Central memory CD8-positive, alpha-beta T cell (primary cell): ENCODE measurements around the gene MLC1.

Source experiments
- ATAC-seq: fragments of 150-1000 bp; cut with Tn5 transposase; replicated peaks from 2 replicates; pipeline ENCODE4 v1.10.0; 2022; ENCODE audit warnings: mild to moderate bottlenecking, moderate FRiP score, moderate number of reproducible peaks; ENCODE audit not compliant: poor library complexity, severe bottlenecking; ENCODE audit errors: extremely low read depth
- DNase-seq, 2 donors: peaks; one replicate each; pipeline ENCODE4 v3.0.0; 2021; ENCODE audit warnings: low spot score in 2 of 2
- H3K27ac Mint-ChIP-seq: one replicate; pipeline ENCODE4 v1.8.0; 2022; ENCODE audit warnings: low read depth, mild to moderate bottlenecking, moderate library complexity, mixed read lengths
- H3K27me3 Mint-ChIP-seq: one replicate; pipeline ENCODE4 v1.8.0; 2022; ENCODE audit warnings: mixed read lengths
- H3K36me3 Mint-ChIP-seq: one replicate; pipeline ENCODE4 v1.8.0; 2022; ENCODE audit warnings: mild to moderate bottlenecking, moderate library complexity, mixed read lengths; ENCODE audit not compliant: insufficient read depth
- H3K4me1 Mint-ChIP-seq: one replicate; pipeline ENCODE4 v1.8.0; 2022; ENCODE audit warnings: mixed read lengths
- H3K4me3 Mint-ChIP-seq: one replicate; pipeline ENCODE4 v1.8.0; 2022; ENCODE audit warnings: mild to moderate bottlenecking, moderate library complexity, mixed read lengths
- H3K9me3 Mint-ChIP-seq: one replicate; pipeline ENCODE4 v1.8.0; 2022; ENCODE audit warnings: mixed read lengths

The MLC1 gene

DNA sequence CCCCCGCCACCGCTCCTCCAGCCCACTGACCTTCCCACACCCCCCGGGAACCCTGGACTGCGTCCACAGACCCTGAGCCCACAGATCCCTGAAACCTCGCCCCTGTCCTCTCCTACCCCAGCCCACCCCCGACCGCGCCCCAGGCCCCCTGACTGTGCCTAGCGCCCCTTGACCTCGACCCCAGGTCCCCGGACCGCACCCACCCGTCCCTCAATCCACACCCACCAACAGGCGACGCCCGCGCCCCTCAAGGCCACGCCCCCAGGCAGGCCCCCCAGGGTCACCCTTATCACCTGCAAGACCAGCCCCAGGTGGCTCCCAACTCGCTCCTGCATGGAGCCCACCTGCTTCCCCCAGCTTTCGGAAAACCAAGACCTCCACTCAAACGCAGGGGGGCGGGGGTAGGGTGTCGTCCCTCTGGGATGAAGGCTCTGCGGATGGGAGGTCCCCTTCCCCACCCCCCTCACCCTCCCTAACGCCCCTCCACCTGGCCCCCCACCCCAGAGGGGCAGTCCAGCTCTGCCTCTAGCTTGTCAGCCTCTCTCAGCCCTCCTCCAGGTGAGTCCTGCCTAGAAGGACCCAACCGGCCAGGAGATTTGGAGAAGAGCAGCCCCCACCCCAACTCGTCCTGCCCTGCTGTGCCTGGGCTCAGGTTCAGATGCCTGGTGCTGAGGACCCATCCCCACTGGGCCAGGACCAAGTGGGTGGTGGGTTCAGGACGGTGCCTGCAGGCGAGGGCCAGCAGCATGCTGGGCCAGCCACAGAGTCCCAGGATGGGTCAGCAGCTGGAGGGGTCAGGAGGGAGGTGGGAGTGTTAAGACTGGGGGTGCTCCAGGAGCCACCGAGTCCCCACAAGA, 69.5 kb downstream of the MLC1 start:
- no peak overlapping the region for H3K27ac Mint-ChIP-seq
- peaks cover 13% of the 10 kb centered on the region for H3K27me3 Mint-ChIP-seq
- peaks cover 35% of the 10 kb centered on the region for H3K4me1 Mint-ChIP-seq

DNA sequence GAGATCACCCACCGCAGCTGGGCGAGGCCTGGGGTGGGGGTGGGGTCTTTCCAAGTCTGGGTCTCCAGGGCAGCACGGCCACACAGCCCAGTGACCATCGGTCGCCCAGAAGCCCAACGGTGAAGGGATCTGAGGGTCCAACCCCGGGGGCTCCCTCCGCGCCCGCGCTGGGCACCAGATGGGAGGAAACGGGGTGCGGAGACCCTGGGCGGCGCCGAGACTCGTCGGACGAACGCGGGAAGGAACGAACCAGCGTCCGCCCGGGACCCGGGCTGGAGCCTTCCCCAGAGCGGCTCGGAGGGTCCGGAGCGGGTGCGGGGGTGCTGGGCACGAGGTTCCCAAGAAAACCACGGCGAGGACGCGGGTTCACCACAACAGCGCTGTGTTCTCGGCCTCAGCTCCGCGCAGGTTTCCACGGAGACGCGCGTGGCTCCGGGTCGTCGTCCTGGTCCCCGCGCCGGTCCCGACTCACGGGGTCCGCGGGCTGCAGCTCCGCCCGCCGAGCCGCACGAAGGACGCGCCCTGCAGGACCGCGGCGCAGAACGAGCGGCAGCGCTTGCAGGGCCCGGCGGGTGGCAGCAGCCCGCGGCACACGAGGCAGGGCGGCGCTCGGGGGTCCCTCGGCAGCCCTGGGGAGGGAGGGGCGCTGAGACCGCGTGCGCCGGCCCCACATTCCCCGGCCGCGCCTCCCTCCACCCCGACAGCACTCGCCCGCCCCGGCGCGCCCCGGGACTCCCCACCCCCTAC, 70.4 kb downstream of the MLC1 start:
- ATAC-seq (no peak), DNase-seq (no peak)
- peaks cover 1% of the 10 kb centered on the region for H3K36me3 Mint-ChIP-seq
- peaks cover 35% of the 10 kb centered on the region for H3K4me1 Mint-ChIP-seq
- no peak overlapping the region for H3K27ac Mint-ChIP-seq
- no peak overlapping the region for H3K4me3 Mint-ChIP-seq
- H3K27me3 Mint-ChIP-seq, result peaks cover 13% of the 10 kb centered on the region
- H3K9me3 Mint-ChIP-seq, result no peaks in the 10 kb centered on the region

More for the DNA sequence above, 69.5 kb downstream of the MLC1 start:
- Mint-ChIP-seq H3K4me3 (peak overlapping the region; percentile 34), H3K36me3 (peaks cover 1% of the 10 kb centered on the region), H3K9me3 (no peaks in the 10 kb centered on the region)
- no peak for ATAC-seq
- no peak for DNase-seq

DNA sequence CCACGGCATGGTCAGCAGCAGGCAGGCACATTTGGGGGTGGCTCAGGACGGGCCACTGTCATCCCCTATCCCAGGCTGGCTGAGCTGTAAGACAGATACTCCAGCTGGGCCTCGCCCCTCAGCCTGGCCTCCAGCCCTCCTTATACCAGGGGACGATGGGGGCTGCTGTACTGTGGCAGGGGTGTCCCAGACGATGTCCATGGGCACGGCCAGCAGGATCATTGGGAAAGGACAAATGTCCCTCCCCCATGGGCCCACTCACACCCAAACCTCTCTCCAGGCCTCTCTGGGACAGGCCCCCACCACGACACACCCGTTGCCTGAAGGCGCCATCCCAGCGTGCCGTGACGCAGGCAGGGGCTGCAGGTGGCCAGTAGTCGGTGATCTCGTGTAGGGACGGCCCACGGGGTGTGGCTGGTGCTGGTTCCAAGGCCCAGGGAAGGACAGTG, 71.1 kb downstream of the MLC1 start:
- ATAC-seq (no peak), DNase-seq (no peak)
- Mint-ChIP-seq H3K27me3 (peaks cover 13% of the 10 kb centered on the region), H3K9me3 (no peaks in the 10 kb centered on the region), H3K27ac (no peak overlapping the region), H3K36me3 (peaks cover 1% of the 10 kb centered on the region), H3K4me3 (peak overlapping the region; percentile 43), H3K4me1 (peaks cover 32% of the 10 kb centered on the region)

DNA sequence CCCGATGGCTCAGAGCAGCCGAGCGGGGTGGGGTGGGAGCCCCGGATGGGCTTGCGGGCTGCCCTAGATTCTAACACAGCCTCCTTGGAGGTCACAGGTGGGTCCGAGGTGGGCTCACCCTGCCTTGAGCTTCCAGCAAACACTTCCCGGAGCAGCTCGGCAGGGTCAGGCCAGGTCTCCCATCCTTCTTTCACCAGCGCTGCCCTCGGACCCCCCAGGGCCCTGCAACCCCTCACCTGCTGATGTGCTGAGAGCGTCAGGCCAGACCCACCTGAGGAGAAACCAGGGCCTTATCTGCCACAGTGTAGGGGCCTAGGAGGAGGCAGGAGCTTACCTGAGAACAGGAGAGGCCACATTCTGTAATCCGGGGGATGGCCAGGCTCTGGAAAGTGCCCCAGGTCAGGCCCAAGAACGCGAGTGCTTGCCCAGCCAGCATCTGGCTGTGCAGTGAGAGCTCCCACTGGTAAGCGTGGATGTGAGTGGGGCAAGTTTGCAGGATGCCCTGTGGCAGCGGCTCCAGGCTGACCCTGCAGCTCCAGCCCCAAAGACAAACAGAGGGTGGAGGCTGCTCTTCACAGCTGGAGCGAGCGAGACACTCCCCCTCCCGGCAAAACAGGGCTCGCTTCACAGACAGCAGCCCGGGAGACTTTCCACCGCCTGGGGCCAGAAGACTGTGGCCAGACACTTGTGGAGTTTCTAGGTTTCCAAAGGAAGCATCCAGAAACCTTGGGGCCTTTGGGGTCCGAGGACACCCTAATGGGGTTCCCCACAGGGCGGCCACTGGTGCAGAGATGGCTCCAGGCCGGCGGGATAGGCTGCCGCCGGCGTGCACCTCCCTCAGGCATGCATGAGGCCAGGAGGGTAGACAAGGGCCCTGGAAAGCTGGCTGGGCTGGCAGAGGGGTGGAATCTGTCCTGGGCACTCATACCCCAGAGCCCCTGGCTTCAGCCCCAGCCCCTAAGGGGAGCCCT, 72.7 kb downstream of the MLC1 start, which contains the start of gene IL17REL:
IL17REL (minus strand) TSS at position 555 of the 971 bp plus-strand sequence; CDS start at position 436, 119 bp downstream.
- no peak for DNase-seq
- Mint-ChIP-seq H3K9me3 (no peaks in the 10 kb centered on the region), H3K27me3 (peaks cover 13% of the 10 kb centered on the region), H3K4me3 (peak within 1 kb of the TSS; percentile 64), H3K27ac (peak within 1 kb of the TSS; percentile 90), H3K36me3 (no peaks in the 10 kb centered on the region), H3K4me1 (peaks cover 16% of the 10 kb centered on the region)
- no peak for ATAC-seq

DNA sequence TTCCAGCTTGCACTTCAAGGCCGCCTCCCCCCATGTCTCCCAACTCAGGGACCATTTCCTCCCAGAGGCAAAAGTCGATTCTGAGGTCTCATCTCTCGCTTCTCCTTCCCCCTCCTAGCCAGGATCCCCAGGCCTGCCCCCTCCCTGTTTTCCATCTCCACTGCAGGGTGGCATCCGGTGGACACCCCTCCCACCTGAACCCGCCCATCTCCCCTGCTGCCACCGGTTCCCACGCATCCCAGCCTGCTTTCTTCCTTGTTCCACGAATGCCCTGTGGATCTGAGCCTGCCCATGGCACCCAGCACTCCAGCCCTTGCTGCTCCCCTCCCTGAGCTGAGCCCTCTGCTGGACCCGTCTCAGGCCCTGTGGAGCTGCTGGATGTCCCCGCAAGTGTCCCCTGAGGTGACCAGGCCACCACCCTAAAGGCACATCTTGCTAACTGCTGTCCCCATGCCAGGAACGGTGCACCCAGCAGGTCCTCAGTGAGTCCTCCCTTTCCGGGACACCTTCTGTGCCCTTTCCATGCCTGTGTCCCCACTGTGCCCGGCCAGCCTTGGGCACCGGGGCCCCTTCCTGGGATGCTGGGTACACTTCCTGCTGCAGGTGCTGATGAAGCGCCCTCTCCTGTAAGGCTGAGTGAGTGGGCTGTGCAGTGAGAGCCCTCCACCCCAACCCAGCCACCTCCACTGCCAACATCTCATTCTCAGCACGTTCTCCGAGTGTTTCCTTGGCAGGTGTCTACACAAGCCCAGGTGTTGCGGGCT, 73.6 kb downstream of the MLC1 start:
- Mint-ChIP-seq H3K4me1 (peaks cover 11% of the 10 kb centered on the region), H3K9me3 (no peaks in the 10 kb centered on the region), H3K36me3 (no peaks in the 10 kb centered on the region), H3K27ac (peak overlapping the region; percentile 90), H3K27me3 (peaks cover 13% of the 10 kb centered on the region), H3K4me3 (peak overlapping the region; percentile 64)
- DNase-seq (no peak), ATAC-seq (no peak)

DNA sequence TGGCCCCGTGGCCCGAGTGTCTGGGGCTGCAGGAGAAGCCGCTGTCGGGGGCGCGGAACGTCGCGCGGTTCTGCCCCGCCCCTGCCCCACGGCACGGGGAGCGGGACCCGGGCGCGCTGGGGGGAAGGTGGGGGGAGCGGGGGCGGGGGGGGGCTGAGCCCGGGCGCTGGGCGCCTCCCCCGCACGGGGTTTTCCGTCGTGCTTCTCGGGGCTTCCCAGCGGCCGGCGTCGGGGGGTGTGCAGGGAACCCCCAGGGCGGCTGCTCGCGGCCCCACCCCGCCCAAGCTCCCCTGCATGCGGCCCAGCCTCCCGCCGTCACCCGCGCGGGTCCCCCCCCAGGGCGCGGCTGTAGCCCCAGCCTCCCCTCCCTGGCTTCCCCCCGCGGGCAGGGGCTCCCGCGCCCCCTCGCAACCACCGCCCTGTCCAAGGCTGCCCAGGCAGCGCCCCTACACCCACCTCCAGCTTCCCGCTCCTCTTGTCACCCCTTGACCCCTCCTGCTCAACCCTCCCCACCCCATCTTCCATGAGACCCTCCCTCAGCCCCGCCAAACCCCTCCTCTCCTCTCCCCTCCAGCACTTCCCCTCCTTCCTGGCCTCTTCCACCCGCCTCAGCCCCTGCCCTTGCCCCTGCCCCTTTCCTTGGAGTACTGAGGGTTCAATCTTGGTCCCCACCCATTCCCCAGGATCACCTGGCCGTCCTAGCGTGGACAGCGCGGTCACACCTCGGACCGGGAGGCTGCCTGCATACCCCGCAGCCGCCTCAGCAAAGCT, 74.4 kb downstream of the MLC1 start:
- Mint-ChIP-seq H3K27ac (peak overlapping the region; percentile 90), H3K4me3 (peak overlapping the region; percentile 64), H3K36me3 (no peaks in the 10 kb centered on the region), H3K27me3 (peaks cover 13% of the 10 kb centered on the region), H3K9me3 (no peaks in the 10 kb centered on the region), H3K4me1 (peaks cover 11% of the 10 kb centered on the region)
- ATAC-seq (peak; percentile 92), DNase-seq (peak in 1 of 2 donors; percentile 58)

DNA sequence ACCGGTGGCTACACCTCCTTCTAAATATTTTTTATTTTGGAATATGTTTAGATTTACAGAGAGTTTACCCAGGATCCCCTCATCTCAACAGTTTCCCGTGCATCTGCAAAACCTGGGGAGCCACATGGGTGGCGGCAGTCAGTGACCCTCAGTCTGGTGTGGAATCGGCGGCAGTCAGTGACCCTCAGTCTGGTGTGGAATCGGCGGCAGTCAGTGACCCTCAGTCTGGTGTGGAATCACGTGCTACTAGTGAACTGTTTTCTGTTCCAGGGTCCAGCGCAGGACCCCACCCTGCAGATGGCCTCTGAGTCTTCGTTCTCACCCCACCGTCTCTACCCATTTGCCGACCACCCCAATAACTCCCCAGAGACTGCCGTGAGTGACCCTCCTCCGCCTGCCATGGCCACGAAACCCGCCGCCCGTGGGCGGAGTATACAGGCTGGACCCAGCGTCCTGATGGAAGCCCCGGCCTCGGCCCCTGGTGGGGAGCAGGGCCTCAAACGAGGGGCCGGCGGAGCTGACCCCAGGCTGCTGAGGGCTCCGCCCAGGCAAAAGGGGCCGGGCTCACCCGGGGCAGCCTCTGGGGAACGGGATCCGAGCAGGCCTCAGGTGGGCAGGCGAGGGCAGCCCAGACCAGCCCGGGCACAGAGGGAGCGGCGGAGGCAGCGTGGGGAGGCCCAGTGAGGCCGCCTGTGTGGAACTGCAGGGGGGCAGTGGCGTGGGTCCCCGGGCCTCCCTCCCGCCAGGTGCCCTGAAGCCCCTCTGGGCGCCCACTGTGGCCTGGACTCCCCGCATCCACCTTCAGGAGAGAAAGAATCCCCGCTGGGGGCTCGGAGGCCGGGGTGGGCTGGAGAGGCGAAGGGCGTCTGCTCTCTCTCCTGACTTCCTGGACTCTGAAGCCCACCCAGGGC, 75.2 kb downstream of the MLC1 start:
- H3K4me3 Mint-ChIP-seq, result peak overlapping the region; percentile 13
- no peak overlapping the region for H3K27ac Mint-ChIP-seq
- DNase-seq (no peak), ATAC-seq (no peak)
- peaks cover 13% of the 10 kb centered on the region for H3K27me3 Mint-ChIP-seq
- H3K36me3 Mint-ChIP-seq, result no peaks in the 10 kb centered on the region
- H3K9me3 Mint-ChIP-seq, result no peaks in the 10 kb centered on the region
- H3K4me1 Mint-ChIP-seq, result peaks cover 11% of the 10 kb centered on the region
